Measurements from ENCODE around the gene OSBPL8.
"Not testable (repeated sequence)": the region's sequence is repeated elsewhere in the genome, so short reads cannot be mapped to it uniquely, and the experiment has no call there.

OSBPL8 gene

DNA sequence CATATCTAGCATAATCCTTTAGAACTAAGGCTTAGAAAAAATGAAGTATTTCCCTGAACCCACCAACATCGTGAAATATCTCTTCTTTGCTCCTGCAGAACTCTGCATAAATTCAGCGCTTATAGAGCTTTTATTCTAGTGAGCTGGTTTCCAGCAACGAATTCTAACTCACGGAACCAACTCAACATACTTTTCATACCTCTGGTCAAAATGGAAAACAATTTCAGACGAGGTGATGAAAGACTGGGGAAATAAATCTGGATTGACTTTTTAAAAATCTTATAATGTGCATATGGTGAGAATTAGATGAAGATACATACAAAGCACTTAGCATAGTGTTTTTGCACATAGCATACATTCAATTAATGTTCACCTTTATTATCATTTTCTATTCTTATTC, 148.8 kb downstream of the OSBPL8 start:
- no peaks in the 10 kb centered on the region for H3K27me3 ChIP-seq (ENCODE audit: insufficient read depth, low read length)
- no peaks in the 10 kb centered on the region for H3K9me3 ChIP-seq (ENCODE audit: low read length)
- no peaks in the 10 kb centered on the region for H3K4me1 ChIP-seq (ENCODE audit: insufficient read depth, low read length)
- no peak overlapping the region for H2AFZ ChIP-seq (ENCODE audit: low read depth, low read length)
- no peaks in the 10 kb centered on the region for H3K36me3 ChIP-seq (ENCODE audit: insufficient read depth, low read length)
- H3K4me3 ChIP-seq (ENCODE audit: low read length): no peak overlapping the region

DNA sequence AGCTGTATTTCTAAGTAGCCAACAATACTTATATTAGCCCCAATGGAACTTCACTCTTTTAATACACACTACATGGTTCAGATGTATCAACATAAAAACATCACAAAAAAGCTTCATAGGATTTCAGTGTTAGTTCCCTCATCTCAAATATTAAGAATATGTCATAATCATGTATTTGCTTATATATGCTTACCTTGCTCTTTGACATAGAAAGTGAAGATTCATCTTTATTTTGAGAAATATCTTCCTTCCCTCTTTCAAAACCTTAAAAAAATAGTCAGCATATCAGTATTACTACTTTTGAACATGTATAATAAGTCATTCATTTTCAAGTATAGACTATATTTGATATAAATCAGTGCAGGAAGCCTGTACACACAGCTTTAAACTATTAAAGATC, 149.2 kb downstream of the OSBPL8 start:
- H3K9me3 ChIP-seq (ENCODE audit: low read length): no peaks in the 10 kb centered on the region
- peaks cover 1% of the 10 kb centered on the region for H3K36me3 ChIP-seq (ENCODE audit: insufficient read depth, low read length)
- no peak overlapping the region for H3K4me3 ChIP-seq (ENCODE audit: low read length)
- H2AFZ ChIP-seq (ENCODE audit: low read depth, low read length): no peak overlapping the region
- H3K27me3 ChIP-seq (ENCODE audit: insufficient read depth, low read length): no peaks in the 10 kb centered on the region
- no peaks in the 10 kb centered on the region for H3K4me1 ChIP-seq (ENCODE audit: insufficient read depth, low read length)

DNA sequence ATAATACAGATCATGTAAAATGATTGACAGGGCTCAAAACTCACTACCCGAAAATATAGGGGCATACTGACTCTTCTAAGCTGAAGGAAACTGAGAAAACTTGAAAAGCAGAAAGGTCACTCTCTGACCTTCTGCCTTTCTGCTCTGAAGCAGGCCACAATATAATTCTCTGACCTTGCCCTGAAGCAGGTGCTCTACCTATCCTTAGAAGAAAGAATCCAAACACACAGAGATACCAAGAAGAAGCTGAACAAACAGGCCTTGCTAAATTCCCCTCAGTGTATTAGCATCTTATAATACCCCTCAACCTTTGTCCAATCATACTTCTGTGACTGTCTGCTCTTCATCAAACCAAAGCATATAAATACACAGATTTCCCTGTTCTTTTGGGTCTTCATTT, 150.5 kb downstream of the OSBPL8 start:
- Histone ChIP-seq H3K36me3 (ENCODE audit: insufficient read depth, low read length) (peaks cover 5% of the 10 kb centered on the region), H3K4me3 (ENCODE audit: low read length) (no peak overlapping the region), H3K9me3 (ENCODE audit: low read length) (no peaks in the 10 kb centered on the region), H3K27me3 (ENCODE audit: insufficient read depth, low read length) (no peaks in the 10 kb centered on the region), H3K4me1 (ENCODE audit: insufficient read depth, low read length) (no peaks in the 10 kb centered on the region), H2AFZ (ENCODE audit: low read depth, low read length) (no peak overlapping the region)

DNA sequence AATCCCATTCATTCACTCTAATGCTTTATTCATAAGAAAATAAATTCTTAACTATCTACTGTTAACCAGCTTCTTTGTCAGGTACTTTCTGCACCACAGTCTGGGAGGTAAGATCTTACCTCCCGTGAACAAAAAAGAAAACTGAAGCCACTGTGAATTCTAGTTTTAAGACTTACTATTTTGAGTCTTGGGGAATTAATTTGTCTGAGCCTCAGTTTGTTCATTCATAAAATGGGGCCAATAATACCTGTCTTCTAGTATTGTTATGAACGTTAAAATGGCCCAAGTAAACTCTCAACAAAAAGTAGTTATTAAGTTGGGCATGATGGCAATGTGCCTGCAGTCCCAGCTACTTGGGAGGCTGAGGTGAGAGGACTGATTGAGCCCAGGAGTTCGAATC, 151.9 kb downstream of the OSBPL8 start:
- Histone ChIP-seq H2AFZ (ENCODE audit: low read depth, low read length) (no peak overlapping the region), H3K9me3 (ENCODE audit: low read length) (no peaks in the 10 kb centered on the region), H3K27me3 (ENCODE audit: insufficient read depth, low read length) (no peaks in the 10 kb centered on the region), H3K4me1 (ENCODE audit: insufficient read depth, low read length) (no peaks in the 10 kb centered on the region), H3K4me3 (ENCODE audit: low read length) (no peak overlapping the region), H3K36me3 (ENCODE audit: insufficient read depth, low read length) (peaks cover 5% of the 10 kb centered on the region)

DNA sequence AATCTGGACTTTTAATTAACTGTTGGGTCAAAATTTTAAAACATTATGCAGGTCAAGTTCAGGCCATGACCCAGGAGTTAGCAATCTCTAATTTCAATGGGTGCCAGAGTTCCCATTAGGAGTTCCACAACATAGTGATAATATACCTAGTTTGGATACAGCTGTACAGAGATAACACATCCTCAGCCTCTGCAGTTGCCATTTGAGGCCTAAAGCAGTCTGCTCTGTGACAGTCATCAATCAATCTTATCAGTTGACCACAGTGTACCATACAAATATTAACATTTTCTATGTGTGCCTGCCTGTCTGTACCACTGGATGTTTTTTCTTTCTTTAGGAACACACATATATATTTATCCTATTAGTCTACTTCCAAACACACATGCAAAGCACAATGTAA, 157.3 kb downstream of the OSBPL8 start:
- Histone ChIP-seq H3K36me3 (ENCODE audit: insufficient read depth, low read length) (peaks cover 22% of the 10 kb centered on the region), H3K27me3 (ENCODE audit: insufficient read depth, low read length) (no peaks in the 10 kb centered on the region), H3K4me1 (ENCODE audit: insufficient read depth, low read length) (no peaks in the 10 kb centered on the region), H2AFZ (ENCODE audit: low read depth, low read length) (no peak overlapping the region), H3K4me3 (ENCODE audit: low read length) (no peak overlapping the region), H3K9me3 (ENCODE audit: low read length) (no peaks in the 10 kb centered on the region)

DNA sequence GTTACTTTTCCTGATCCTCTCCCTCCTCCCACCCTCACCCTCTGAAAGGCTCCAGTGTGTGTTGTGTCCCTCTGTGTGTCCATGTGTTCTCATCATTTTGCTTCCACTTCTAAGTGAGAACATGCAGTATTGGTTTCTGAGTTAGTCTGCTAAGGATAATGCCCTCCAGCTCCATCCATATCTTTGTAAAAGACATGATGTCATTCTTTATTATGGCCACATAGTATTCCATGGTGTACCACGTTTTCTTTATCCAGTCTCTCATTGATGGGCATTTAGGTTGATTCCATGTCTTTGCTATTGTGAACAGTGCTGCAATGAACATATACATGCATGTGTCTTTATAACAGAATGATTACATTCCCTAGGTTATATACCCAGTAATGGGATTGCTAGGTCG, 159.4 kb downstream of the OSBPL8 start:
- Histone ChIP-seq H3K4me3 (ENCODE audit: low read length) (no peak overlapping the region), H3K9me3 (ENCODE audit: low read length) (no peaks in the 10 kb centered on the region), H3K4me1 (ENCODE audit: insufficient read depth, low read length) (no peaks in the 10 kb centered on the region), H2AFZ (ENCODE audit: low read depth, low read length) (no peak overlapping the region), H3K36me3 (ENCODE audit: insufficient read depth, low read length) (peaks cover 19% of the 10 kb centered on the region), H3K27me3 (ENCODE audit: insufficient read depth, low read length) (no peaks in the 10 kb centered on the region)

DNA sequence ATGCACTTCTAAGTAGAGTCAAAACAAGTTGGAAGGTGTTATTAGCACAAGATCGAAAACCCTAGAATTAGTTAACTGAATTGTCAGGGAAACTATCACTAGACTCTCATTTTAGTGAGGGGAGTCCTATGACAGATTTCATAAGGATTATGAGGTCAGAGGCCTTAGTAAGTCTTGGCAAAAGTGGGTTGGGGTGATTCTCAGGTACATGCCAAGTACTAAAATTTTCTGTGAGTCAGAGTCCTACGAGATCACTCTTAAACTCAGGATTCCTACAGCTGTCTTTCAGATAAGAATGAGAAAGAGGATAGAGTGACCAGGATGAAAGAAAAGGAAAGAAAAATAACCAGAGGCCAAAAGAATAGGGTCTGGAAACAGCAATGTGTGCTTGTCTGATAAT, 160.5 kb downstream of the OSBPL8 start:
- Histone ChIP-seq H3K4me1 (ENCODE audit: insufficient read depth, low read length) (no peaks in the 10 kb centered on the region), H3K4me3 (ENCODE audit: low read length) (no peak overlapping the region), H3K9me3 (ENCODE audit: low read length) (no peaks in the 10 kb centered on the region), H2AFZ (ENCODE audit: low read depth, low read length) (no peak overlapping the region), H3K36me3 (ENCODE audit: insufficient read depth, low read length) (peaks cover 20% of the 10 kb centered on the region), H3K27me3 (ENCODE audit: insufficient read depth, low read length) (no peaks in the 10 kb centered on the region)

DNA sequence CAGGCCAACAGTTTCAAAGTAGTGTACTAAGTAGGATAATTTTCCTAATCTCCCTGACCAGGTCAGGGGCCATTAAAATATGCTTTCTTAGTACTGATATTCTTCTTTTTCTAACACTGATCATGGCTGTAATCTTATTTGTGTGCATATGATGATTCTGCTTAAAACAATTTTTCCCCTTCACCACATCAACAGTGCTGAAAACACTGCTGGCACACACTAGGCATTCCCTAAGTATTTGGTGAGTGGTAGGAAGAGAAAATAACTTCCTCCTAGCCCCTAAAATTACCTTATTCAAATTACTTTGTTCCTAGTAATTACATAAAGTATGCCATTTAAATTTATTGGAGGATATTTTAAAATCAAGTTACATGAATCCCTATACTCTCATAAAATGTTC, 161.5 kb downstream of the OSBPL8 start:
- Histone ChIP-seq H2AFZ (ENCODE audit: low read depth, low read length) (no peak overlapping the region), H3K36me3 (ENCODE audit: insufficient read depth, low read length) (peaks cover 20% of the 10 kb centered on the region), H3K4me1 (ENCODE audit: insufficient read depth, low read length) (no peaks in the 10 kb centered on the region), H3K9me3 (ENCODE audit: low read length) (no peaks in the 10 kb centered on the region), H3K27me3 (ENCODE audit: insufficient read depth, low read length) (no peaks in the 10 kb centered on the region), H3K4me3 (ENCODE audit: low read length) (no peak overlapping the region)

DNA sequence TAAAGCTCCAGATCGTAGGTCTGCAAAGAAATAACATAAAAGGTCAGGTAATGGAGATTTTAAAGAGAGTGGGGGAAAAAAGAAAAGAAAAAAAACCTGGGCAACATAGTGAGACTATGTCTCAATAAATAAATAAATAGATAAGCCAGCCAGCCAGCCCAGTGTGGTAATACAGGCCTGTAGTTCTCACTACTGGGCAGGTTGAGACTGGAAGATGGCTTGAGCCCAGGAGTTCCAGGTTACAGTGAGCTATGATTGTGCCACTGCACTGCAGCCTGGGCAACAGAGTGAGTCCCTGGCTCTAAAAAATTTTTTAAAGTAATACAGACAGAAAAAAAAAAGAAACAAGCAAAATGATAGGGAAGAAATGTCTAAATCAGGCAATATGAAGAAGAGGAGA, 168.1 kb downstream of the OSBPL8 start:
- peaks cover 36% of the 10 kb centered on the region for H3K36me3 ChIP-seq (ENCODE audit: insufficient read depth, low read length)
- H3K9me3 ChIP-seq (ENCODE audit: low read length): no peaks in the 10 kb centered on the region
- no peak overlapping the region for H2AFZ ChIP-seq (ENCODE audit: low read depth, low read length)
- no peak overlapping the region for H3K4me3 ChIP-seq (ENCODE audit: low read length)
- no peaks in the 10 kb centered on the region for H3K4me1 ChIP-seq (ENCODE audit: insufficient read depth, low read length)
- H3K27me3 ChIP-seq (ENCODE audit: insufficient read depth, low read length): no peaks in the 10 kb centered on the region

DNA sequence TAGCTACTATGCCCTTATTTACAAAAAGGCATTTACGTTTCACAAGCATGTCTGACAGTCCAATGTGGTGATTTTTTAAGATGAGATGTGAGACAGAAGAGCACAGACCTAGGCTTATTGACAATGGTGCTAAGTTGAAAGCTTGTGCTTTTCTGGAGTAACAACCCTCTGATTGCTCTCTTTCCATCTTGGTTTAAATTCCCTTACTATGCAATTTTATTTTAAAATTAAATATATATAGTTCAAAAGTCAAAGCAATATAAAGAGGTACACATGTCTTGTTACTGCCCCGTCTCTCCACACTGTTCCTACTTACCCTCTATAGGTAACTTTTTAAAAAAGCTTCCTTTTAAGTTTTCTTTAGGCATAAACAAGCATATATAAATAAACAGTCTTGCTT, 172.0 kb downstream of the OSBPL8 start:
- Histone ChIP-seq H3K36me3 (ENCODE audit: insufficient read depth, low read length) (peaks cover 52% of the 10 kb centered on the region), H3K27me3 (ENCODE audit: insufficient read depth, low read length) (no peaks in the 10 kb centered on the region), H3K4me1 (ENCODE audit: insufficient read depth, low read length) (no peaks in the 10 kb centered on the region), H3K9me3 (ENCODE audit: low read length) (no peaks in the 10 kb centered on the region), H2AFZ (ENCODE audit: low read depth, low read length) (no peak overlapping the region), H3K4me3 (ENCODE audit: low read length) (no peak overlapping the region)

DNA sequence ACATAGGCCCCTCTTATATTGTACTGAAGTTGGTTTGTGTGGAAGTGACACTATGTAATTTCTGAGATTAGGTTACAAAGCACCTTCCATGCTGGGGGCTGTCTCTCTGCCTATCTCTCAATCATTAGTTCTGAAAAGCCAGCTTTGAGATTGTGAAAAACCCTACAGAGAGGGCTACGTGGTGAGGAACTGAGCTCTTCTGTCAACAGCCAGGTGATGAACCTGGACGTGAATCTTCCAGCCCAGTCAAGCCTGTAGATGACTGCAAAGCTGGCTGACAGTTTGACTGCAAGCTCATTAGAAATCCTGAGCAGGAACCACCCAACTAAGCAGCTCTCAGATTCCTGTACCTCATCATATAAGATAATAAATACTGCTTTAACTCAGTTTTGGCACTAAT, 175.0 kb downstream of the OSBPL8 start:
- Histone ChIP-seq H3K9me3 (ENCODE audit: low read length) (no peaks in the 10 kb centered on the region), H3K36me3 (ENCODE audit: insufficient read depth, low read length) (peaks cover 43% of the 10 kb centered on the region), H3K4me3 (ENCODE audit: low read length) (no peak overlapping the region), H2AFZ (ENCODE audit: low read depth, low read length) (no peak overlapping the region), H3K27me3 (ENCODE audit: insufficient read depth, low read length) (no peaks in the 10 kb centered on the region), H3K4me1 (ENCODE audit: insufficient read depth, low read length) (no peaks in the 10 kb centered on the region)

DNA sequence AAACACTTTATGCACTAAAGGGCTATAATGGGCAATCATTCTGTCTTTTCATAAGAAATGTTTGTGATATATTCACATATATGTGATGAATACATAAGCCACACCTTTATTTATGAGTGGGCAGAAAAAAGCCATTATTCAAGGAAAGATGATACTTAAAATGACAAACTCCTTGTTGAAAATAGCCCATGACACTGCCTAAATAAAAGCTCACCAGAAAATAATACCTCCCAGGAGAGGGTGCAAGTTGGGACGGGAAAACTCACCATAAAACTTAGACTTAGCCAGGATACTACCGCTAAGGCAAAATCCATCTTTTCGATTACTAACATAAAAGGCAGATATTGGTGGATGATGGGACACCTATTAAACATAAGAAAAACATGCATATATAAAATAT, 175.6 kb downstream of the OSBPL8 start:
- peaks cover 42% of the 10 kb centered on the region for H3K36me3 ChIP-seq (ENCODE audit: insufficient read depth, low read length)
- H3K9me3 ChIP-seq (ENCODE audit: low read length): no peaks in the 10 kb centered on the region
- H3K4me1 ChIP-seq (ENCODE audit: insufficient read depth, low read length): no peaks in the 10 kb centered on the region
- no peak overlapping the region for H3K4me3 ChIP-seq (ENCODE audit: low read length)
- no peak overlapping the region for H2AFZ ChIP-seq (ENCODE audit: low read depth, low read length)
- H3K27me3 ChIP-seq (ENCODE audit: insufficient read depth, low read length): no peaks in the 10 kb centered on the region

DNA sequence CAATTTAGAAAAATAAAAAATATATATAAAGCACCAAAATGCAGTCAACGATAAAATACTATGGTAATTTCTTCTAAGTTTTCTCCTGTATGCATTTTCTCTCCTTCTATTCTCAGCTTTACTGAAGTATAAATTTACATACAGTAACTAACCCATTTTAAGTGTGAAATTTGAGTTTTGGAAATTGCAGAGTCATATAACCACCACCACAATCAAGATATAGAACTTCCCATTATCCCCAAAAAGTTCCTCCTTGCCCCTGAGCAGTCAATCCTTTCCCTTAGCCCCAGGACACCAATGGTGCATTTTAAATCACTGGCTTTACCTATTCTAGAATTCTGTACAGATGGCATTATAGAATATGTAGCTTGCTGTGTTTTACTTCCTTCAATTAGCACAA, 180.3 kb downstream of the OSBPL8 start:
- Histone ChIP-seq H3K4me3 (ENCODE audit: low read length) (no peak overlapping the region), H2AFZ (ENCODE audit: low read depth, low read length) (no peak overlapping the region), H3K27me3 (ENCODE audit: insufficient read depth, low read length) (no peaks in the 10 kb centered on the region), H3K36me3 (ENCODE audit: insufficient read depth, low read length) (peaks cover 44% of the 10 kb centered on the region), H3K9me3 (ENCODE audit: low read length) (no peaks in the 10 kb centered on the region), H3K4me1 (ENCODE audit: insufficient read depth, low read length) (no peaks in the 10 kb centered on the region)

DNA sequence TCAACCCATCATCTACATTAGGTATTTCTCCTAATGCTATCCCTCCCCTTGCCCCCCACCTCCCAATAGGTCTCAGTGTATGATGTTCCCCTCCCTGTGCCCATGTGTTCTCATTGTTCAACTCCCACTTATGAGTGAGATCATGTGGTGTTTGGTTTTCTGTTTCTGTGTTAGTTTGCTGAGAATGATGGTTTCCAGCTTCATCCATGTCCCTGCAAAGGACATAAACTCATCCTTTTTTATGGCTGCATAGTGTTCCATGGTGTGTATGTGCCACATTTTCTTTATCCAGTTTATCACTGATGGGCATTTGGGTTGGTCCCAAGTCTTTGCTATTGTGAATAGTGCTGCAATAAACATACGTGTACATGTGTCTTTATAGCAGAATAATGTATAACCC, 182.7 kb downstream of the OSBPL8 start:
- H2AFZ ChIP-seq (ENCODE audit: low read depth, low read length); H3K4me3 ChIP-seq (ENCODE audit: low read length); H3K4me1 ChIP-seq (ENCODE audit: insufficient read depth, low read length); H3K9me3 ChIP-seq (ENCODE audit: low read length); H3K27me3 ChIP-seq (ENCODE audit: insufficient read depth, low read length): not testable (repeated sequence)
- H3K36me3 ChIP-seq (ENCODE audit: insufficient read depth, low read length): peaks cover 48% of the 10 kb centered on the region
